ENCODE results near the gene NKAIN2. TPM values are rescaled to one million over a fixed set of nuclear protein-coding genes. Genes with fewer than 3 reads are reported as not detected.

NKAIN2 gene
- total RNA-seq, 1 experiment from 2014 or later: not detected

GRCh38 chr6:124055963-124056362 lies 252.3 kb downstream of the NKAIN2 start:
- H3K4me2 ChIP-seq (ENCODE audit: low read length): no peak overlapping the region
- no peak overlapping the region for H3K9ac ChIP-seq (ENCODE audit: low read length)
- no peak overlapping the region for H3K4me3 ChIP-seq (replicated peaks in 1 of 2; ENCODE audit: low read depth in 1 of 2, low read length in 2 of 2)
- H2AFZ ChIP-seq (ENCODE audit: low read depth, low read length, poor library complexity, severe bottlenecking): no peak overlapping the region
- CTCF ChIA-PET: no interaction called here
- RAD21 ChIA-PET (ENCODE audit: low non-redundant PET in 1 of 2, low total read pairs in 2 of 2, uncharacterized antibody in 2 of 2, unreplicated experiment in 2 of 2): no interaction called here
- no peaks in the 10 kb centered on the region for H3K79me2 ChIP-seq (ENCODE audit: insufficient read depth, low read length)
- no peak for ATAC-seq
- no peak for DNase-seq (ENCODE audit: low read depth, low spot score)
- BruUV-seq (replicated peaks): no TSS peak
- no peaks in the 10 kb centered on the region; the same call in 1 of the 2 replicates for H3K27me3 ChIP-seq (ENCODE audit: insufficient read depth, low read length)
- POLR2A ChIA-PET: no interaction called here
- H3K4me1 ChIP-seq (ENCODE audit: control insufficient read depth in 1 of 2, insufficient read depth in 2 of 2, low read length in 2 of 2): no peaks in the 10 kb centered on the region
- H4K20me1 ChIP-seq (ENCODE audit: insufficient read depth): no peaks in the 10 kb centered on the region
- TF ChIP-seq ZFX (IDR thresholded peaks at IDR 0.05): no peak
- TF ChIP-seq, protein P1, sequence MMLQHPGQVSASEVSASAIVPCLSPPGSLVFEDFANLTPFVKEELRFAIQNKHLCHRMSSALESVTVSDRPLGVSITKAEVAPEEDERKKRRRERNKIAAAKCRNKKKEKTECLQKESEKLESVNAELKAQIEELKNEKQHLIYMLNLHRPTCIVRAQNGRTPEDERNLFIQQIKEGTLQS (IDR thresholded peaks at IDR 0.05): no peak
- TF ChIP-seq FOSL1 (IDR thresholded peaks at IDR 0.05; ENCODE audit: low read depth): no peak
- no peak for TF ChIP-seq ZBTB33 (IDR thresholded peaks at IDR 0.05; ENCODE audit: extremely low read depth, insufficient replicate concordance, low read length)
- no peak for TF ChIP-seq EGR1 (IDR thresholded peaks at IDR 0.05; ENCODE audit: low read depth)
- TF ChIP-seq CBX3 (IDR thresholded peaks at IDR 0.05; ENCODE audit: low read depth): no peak
- no peak for TF ChIP-seq EZH2 (IDR thresholded peaks at IDR 0.05)
- TF ChIP-seq SP1 (IDR thresholded peaks at IDR 0.05; ENCODE audit: low read depth): no peak
- no peak for TF ChIP-seq ZNF274 (IDR thresholded peaks at IDR 0.05; ENCODE audit: low read depth, low read length)
- no peak for TF ChIP-seq ELF1 (IDR thresholded peaks at IDR 0.05; ENCODE audit: borderline replicate concordance, low read depth)
- TF ChIP-seq SRF (IDR thresholded peaks at IDR 0.05; ENCODE audit: low read depth): no peak
- TF ChIP-seq, protein P2, sequence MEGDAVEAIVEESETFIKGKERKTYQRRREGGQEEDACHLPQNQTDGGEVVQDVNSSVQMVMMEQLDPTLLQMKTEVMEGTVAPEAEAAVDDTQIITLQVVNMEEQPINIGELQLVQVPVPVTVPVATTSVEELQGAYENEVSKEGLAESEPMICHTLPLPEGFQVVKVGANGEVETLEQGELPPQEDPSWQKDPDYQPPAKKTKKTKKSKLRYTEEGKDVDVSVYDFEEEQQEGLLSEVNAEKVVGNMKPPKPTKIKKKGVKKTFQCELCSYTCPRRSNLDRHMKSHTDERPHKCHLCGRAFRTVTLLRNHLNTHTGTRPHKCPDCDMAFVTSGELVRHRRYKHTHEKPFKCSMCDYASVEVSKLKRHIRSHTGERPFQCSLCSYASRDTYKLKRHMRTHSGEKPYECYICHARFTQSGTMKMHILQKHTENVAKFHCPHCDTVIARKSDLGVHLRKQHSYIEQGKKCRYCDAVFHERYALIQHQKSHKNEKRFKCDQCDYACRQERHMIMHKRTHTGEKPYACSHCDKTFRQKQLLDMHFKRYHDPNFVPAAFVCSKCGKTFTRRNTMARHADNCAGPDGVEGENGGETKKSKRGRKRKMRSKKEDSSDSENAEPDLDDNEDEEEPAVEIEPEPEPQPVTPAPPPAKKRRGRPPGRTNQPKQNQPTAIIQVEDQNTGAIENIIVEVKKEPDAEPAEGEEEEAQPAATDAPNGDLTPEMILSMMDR (IDR thresholded peaks at IDR 0.05 in 2 of 3, conservative IDR thresholded peaks at IDR 0.05 in 1 of 3; ENCODE audit: borderline replicate concordance in 1 of 3, insufficient read depth in 1 of 3, low read depth in 2 of 3, low read length in 2 of 3): no peak
- no peak for TF ChIP-seq CEBPB (IDR thresholded peaks at IDR 0.05; ENCODE audit: low read depth)
- no peak for TF ChIP-seq POLR2A (IDR thresholded peaks at IDR 0.05; ENCODE audit: borderline replicate concordance, extremely low read depth, insufficient read depth, insufficient read length)
- no peak for TF ChIP-seq SIN3A (IDR thresholded peaks at IDR 0.05; ENCODE audit: low read depth)
- H3K9me2 ChIP-seq (ENCODE audit: insufficient read depth): no peaks in the 10 kb centered on the region
- no peak overlapping the region for H3K27ac ChIP-seq (ENCODE audit: low read depth, low read length)
- H3K9me3 ChIP-seq (ENCODE audit: control insufficient read depth in 1 of 2, insufficient read depth in 1 of 2, low read depth in 1 of 2, low read length in 2 of 2): no peaks in the 10 kb centered on the region
- intact Hi-C loops (cut with micrococcal nuclease): no loop called here
- H3K36me3 ChIP-seq (ENCODE audit: control insufficient read depth in 1 of 2, insufficient read depth in 2 of 2, low read length in 2 of 2): no peaks in the 10 kb centered on the region
